Activated CD4-positive, alpha-beta T cell treated with anti-CD3 and anti-CD28 coated beads, Interleukin-2, amount 50 U/mL, for 48 hours (primary cell): ENCODE measurements around the gene SOX21.
A peak's percentile ranks its signal among the peaks of the same experiment; 100 is the strongest.
"Not testable (repeated sequence)": the region's sequence is repeated elsewhere in the genome, so short reads cannot be mapped to it uniquely, and the experiment has no call there.

Experiments
- DNase-seq, 2 experiments: peaks; one replicate each; pipeline ENCODE4 v3.0.0-alpha.2; 2020

SOX21 gene

DNA sequence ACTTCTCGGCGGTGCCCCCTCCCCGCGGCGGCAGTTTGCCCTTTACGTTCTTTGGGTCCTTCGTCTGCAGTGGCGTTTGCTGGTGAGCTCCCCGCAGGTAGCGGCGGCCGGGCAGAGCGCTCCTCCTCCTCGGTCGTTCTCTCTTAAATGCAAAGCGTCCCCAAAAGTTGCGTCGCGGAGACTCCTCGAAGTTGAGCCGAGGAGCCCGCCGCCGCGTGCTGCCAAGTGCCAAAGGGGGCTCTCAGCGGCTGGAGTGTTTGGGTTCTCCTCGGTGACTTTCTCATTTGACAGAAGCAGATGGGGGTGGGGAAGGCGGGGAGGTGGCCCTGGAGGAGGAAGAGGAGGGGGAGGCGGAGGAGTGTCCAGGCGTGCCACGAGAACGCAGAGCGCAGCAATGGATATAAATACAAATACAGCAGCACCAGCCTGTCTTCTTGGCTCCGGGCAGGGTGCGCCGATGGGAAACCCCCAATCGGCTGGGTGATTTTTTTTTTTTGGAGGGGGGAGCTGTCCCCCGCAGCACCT, at the start of gene SOX21:
TSS of gene SOX21 (minus strand) at position 259 of the 525 bp plus-strand sequence. CDS start 496 bp downstream, outside the sequence.
- peak in 1 of 2 experiments; percentile 20 for DNase-seq

DNA sequence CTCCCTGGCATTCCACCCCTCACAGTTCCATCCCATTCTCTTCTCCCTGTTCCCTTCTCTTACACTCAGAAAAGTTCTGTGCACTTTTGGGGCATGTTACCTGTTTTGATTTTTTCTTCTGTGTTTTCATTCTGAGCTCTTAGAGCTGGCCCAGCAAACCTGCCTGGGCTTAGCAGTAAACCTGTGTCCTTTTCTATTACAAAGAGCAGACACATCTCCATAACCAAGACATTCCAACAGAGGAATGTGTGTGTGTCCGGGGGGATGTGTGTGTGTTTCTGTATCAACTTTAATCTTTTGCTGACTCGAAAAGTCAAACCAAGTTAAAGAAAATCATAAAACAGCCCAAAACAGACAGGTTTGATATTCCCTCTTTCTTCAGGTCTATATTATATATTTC, 49.1 kb upstream of the SOX21 start:
- DNase-seq, result no peak

DNA sequence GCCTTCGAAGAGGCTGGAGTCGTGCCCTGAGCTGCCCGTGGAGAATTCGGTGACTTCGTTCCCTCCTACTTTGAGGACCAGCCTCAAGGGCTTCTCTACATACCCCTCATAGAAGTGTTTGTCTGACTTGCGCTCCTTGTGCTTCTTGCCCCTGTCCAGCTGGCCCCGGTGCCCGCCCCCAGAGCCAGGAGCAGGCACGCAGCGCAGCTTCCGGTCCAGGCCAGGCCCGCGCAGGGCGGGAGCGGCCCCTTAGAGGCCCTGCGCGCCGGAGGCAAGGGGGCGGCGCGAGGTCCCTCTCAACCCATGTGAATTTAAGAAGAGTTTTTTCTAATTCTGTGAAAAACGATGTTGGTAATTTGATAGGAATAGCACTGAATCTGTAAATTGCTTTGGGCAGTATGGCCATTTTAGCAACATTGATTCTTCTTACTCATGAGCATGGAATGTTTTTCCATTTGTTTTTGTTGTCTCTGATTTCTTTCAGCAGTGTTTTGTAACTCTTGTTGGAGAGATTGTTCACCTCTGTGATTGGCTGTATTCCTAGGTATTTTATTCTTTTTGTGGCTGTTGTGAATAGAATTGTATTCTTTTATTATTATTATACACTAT, 46.9 kb upstream of the SOX21 start:
- DNase-seq, result no peak

DNA sequence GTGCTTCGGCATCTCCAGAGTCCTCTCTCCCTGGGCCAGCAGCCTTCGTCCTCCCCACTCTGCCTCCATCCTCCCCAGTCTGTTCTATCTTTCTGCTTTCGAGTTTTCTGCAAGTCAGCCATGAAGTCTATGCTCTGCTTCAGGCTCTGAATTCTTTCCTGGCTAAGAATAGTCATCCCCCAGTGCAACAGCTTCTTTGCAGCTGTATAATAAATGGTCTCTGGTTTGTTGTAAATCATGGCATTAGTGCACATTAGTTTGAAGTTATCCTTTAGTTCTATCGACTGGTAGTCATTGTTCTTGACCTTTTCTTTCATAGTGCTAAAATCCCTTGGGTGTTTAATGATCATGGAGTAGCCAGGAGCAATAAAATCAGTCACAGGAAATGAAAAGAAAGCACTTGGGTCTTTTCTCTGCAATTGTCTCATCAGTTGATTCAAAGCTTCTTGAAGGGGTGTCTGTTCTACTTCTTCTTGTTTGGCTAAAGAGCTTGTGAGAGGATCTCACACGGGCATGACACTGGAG, 46.2 kb upstream of the SOX21 start:
- no peak for DNase-seq

DNA sequence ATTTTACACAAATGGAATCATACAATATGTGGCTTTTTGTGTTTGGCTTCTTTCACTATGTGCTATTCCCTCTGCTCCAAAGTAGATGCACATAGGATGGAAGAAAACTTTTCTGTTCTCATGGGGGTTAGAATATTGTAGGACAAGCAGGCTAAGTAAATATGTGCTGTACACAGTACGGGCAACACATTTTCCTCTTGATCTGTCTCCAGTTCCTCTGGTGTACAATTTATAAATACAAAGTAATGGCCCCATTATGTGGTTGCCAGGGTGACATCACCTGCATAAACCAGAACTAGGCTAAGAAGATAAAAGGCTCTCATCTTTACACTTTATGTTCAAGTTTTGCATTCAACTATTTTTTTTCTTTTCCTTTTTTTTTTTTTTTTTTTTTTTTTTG, 41.0 kb upstream of the SOX21 start:
- DNase-seq, result no peak

DNA sequence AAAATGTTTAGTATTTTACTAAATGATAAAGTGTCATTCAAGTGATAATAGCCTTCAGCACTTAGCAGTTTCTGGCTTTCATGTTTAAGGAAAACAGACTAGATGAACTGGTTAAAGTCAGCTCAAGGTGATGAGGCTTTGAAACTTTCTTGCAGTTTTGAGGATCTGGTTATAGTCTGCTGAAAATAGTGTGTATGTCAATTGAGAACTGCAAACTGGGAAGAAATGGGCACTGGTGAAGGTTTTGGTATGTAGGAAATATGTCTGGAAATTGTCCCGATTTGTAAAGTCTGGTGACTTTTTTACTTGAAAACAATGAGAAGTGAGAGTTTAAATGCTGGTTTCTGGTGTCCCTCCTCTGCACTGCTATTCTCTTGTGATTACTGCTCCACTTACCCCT, 36.8 kb upstream of the SOX21 start:
- no peak for DNase-seq

DNA sequence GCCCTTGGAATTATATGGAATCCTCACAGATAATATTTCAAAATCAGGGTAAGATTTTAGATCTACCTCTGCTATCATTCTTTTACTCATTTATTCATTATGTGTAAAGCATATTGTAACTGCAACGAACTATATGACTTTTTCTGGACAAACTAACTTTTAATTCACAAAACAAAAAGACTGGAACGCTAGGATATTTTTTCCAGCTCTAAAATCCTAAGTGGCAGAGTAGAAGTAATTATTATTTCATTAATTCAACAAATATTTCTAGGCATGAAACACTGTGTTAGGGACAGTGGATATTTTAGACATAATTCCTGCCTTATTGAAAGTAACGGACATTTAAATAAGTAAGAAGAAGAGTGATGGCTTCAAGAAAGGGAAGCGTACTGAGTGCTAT, 26.9 kb upstream of the SOX21 start:
- DNase-seq, result no peak

DNA sequence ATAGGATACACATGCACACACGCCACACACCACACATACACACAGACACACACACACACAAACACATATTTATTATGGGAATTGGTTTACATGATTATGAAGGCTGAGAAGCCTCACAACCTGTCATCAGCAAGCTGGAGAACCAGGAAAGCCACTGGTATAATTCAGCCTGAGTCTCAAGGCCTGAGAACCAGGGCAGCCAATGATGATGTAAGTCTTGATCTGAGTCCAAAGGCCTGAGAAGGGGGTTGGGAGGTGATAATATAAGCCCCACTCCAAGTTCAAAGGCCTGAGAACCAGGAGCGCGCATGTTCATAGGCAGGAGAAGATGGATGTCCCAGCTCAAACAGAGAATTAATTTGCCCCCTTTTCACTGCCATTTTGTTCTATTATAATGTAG, 18.7 kb upstream of the SOX21 start:
- DNase-seq, result no peak

DNA sequence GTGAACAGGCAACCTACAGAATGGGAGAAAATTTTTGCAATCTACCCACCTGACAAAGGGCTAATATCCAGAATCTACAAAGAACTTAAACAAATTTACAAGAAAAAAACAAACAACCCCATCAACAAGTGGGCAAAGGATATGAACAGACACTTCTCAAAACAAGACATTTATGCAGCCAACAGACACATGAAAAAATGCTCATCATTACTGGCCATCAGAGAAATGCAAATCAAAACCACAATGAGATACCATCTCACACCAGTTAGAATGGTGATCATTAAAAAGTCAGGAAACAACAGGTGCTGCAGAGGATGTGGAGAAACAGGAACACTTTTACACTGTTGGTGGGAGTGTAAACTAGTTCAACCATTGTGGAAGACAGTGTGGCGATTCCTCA, 17.6 kb upstream of the SOX21 start:
- not testable (repeated sequence) for DNase-seq

DNA sequence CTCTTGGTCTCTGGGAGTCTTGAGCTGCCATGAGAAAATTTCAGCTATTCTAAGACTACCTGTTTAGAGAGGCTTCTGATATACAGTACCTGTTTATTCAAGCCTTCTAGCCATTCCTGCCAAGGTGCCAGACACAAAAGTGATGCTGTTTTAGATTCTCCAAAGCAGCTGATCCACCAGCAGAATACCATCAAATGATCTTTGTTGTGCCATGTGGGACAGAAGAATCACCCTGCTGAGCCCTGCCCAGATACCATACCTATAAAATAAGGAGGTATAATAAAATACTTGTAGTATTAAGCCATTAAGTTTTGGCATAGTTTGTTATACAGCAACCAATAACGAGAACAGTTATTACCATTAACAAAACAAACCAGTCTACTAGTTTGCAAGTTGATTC, 14.1 kb upstream of the SOX21 start:
- no peak for DNase-seq

DNA sequence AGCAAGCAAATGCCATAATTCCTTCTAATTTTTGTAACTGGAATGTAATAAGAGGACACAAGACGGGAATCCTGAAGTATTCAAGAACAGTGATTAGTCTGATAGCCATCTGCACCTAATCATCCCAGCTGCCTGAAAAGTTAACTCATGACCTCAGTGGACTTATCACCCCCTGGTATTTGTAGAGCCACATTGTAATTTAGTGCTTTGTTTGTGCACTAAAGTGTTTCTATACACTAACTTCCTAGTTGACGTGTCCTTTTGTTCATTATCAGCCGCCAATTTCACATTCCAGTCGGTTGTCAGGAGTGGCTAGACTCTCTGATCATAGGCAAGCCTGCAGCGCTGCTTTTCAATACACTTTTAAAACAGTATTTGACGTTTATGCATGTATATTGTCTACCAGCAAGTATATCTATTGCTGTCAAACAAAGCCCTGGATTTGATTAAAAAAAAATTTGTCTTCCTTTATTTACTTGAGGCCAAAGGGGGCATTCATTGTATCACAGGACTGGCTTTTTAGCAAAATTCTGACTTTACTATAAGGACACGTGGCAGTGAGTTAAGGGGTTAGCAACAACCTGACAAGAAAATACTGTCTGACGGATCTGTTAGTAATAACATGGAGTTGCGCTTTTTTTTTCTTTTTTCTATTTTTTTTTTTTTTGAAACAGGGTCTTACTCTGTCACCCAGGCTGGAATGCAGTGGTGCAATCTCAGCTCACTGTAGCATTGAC, 10.4 kb upstream of the SOX21 start:
- DNase-seq, result no peak

DNA sequence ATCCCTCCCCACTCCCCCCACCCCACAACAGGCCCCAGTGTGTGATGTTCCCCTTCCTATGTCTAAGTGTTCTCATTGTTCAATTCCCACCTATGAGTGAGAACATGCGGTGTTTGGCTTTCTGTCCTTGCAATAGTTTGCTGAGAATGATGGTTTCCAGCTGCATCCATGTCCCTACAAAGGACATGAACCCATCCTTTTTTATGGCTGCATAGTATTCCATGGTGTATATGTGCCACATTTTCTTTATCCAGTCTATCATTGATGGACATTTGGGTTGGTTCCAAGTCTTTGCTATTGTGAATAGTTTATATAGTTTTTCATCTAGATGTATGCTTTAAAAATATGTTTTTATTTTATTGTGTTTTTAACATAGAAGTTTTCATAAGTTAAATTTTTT, 6.4 kb upstream of the SOX21 start:
- DNase-seq, result not testable (repeated sequence)

DNA sequence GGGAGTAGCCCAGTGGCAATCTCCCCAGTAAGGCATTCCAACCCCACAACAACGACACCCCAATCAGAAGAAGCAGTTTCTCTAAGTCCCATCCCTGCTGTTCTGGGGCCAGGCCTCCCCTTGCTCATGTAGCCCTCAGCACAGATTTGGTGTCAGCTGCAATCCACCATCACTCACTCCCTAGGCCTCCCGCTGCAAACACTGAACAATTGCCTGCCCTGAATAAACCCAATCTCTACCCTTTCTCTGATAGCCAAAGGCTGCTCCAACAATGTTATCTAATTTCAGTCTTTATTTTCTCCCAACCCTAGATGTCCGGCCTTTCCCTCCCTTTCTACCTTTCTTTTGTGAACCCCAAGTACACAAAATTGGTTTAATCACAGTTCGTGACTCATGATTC, 5.6 kb upstream of the SOX21 start:
- no peak for DNase-seq

DNA sequence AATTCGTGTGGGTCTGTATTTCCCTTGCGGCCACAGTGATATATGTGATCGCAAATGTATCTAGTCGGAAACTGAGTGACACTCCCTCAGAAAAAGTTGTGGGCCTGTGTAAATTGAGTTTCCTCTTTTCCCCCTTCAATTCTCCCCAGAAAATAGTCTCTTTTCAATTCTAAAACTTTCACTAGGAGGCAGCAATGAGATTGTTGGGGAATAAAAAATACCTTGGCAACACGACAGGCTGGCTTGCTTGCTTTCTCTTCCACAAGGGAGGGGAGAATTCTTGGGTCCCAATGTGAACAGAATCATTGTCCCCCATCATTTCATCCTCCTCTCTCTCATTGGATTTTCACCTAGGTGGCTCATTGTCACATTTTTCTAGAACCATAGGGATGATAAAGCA, 3.7 kb upstream of the SOX21 start:
- DNase-seq, result no peak

DNA sequence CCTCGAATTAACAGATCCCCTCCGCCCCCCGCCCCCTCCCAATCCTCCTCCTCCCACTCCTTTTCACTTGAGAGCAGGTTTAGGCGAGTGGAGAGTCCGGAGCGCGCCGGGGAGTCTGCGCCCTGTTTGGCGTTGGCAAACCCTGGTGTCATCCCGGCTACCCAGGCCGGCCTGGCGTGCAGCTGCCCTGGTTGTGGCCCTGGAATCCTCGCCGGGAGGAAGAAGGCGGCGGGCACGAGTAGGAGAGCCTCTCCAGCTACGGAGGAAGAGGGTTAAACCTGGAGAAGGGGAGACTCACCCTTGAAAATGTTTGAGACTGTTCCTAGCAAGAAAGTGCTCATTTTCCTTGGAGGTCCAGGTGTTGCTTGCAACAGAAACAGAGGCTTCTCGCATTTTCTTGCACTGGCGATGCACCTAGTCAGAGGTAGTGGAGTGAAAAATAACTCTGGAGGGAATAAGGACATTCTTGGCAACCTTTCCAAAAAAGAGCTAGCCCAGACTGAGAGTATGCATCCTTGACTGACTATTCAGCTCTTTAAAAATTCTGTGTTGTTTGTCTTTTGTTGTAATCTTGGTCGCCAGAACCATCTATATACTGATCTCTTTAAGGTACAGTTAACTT, 1.3 kb upstream of the SOX21 start:
- DNase-seq, result no peak

DNA sequence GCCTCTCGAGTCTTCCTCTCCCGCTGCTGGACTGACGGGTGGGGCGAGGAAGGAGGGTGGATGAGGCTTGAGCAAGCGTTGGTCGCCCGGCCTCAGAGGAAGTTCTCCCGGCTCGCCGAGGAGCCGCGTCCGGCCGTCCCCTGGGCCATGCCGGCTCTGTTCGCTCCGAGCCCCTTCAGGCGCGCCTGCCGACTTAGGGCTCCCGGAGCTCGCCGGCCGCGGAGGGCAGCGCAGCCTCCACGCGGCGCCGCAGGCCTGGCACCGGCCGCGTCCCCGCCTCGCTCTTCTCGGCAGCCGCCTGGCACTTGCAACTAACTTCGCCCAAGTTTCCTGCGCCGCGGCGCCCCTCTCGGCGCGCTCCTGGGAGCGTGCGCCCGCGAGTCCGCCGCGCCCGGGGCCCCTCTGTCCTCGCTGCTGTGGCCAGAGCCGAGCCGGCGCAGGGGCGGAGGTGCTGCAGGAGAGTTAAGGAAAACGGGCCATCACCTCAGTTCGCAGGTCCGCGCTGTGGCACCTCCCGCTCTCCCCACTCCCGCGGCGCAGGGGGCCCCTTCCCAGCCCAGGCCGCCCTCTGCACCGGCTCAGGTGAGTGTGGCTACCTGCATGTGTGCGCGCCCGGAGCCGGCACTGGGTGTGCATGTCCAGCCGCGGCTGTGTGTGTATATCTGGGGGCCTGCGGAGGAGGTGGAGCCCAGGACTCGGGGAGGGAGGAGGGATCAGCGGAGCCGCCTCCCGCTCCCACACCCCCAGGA, 641 bp upstream of the SOX21 start:
- no peak for DNase-seq

DNA sequence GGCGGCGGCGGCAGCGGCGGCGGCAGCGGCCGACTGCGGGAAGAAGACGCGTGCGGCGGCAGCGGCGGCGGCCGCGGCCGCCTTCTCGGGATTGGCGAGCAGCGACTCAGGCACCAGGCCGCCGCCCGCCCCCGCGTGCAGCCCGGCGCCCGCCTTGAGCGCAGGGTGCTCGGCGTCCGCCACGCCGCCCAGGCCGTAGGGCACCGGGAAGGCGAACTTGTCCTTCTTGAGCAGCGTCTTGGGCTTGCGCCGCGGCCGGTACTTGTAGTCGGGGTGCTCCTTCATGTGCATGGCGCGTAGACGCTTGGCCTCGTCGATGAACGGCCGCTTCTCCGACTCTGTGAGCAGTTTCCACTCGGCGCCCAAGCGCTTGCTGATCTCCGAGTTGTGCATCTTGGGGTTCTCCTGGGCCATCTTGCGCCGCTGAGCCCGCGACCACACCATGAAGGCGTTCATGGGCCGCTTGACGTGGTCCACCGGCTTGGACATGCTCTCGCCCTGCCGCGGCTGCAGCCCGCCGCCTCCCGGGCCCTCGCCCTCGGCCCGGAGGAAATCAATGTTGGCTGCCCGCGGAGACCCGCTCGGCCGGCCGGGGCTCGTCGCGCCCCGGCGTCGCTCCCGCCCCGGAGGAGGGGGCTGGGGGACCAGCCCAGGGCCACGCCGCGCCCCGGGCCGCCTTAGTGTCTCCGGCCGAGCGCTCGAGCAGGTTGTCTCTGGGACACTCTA, 621 bp downstream of the SOX21 start:
- DNase-seq, result peak; percentile 28 to 49

DNA sequence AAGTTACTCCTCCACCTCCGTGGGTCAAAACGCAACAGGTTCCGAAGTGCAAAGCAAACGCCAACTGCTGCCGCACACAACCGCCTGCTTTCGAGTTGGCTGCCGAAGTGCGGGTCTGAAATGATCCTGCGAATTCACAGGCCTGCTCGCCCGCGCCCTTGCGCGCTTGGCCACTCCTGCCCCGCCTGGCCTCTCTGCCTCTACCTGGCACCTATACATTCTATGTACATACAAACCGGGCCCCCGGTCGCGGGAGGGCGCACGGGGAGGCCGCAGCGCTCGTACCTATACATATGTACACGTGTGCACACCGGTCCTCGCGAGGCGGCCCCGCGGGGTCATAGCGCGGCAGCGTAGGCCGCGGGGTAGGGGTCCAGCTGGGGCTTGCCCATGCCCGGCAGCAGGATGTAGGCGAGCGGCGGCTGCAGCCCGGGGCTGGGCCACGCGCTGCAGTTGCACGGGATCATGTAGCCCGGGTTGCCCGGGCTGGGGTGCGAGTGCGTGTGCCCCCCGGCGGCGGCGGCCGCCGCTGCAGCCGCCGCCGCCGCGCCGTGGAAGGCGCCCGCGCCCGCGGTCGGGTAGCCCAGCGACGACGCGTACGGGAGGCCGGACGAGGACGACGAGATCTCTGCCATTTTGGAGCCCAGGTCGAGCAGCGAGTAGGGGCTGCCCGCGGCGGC, 1.3 kb downstream of the SOX21 start:
- peak; percentile 23 to 37 for DNase-seq

DNA sequence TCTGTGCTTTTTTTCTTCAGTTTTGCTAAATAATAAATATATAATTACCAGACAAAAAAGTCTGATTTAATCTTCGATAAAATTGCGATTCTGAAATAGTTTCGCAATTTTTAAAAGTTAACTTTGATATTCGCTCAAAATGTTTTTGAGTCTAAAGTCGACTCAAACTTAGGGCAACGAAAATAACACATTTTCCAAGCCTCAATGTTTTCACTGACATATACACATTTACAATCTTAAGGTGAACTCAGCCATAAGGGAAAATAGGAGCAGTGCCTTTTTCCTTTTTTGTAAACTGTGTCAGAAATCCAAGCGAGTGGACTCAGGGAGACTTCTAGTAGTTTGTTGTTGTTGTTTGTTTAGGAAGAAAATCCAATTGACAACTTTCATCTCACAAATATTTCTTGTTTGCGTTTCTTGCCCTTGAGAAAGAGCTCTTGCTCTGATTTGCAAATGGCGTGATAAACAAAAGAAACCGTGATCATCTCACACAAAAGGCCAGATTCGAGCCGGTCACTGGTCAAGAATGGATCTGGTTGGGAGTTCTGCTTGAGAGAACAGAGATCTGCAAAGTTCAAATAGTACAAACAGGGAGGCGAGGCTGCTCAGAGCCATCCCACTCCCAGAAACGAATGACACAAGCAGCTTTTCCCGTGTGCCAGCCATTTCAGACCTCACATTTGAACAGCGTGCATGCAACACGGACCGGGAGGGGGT, 2.1 kb downstream of the SOX21 start:
- no peak for DNase-seq

DNA sequence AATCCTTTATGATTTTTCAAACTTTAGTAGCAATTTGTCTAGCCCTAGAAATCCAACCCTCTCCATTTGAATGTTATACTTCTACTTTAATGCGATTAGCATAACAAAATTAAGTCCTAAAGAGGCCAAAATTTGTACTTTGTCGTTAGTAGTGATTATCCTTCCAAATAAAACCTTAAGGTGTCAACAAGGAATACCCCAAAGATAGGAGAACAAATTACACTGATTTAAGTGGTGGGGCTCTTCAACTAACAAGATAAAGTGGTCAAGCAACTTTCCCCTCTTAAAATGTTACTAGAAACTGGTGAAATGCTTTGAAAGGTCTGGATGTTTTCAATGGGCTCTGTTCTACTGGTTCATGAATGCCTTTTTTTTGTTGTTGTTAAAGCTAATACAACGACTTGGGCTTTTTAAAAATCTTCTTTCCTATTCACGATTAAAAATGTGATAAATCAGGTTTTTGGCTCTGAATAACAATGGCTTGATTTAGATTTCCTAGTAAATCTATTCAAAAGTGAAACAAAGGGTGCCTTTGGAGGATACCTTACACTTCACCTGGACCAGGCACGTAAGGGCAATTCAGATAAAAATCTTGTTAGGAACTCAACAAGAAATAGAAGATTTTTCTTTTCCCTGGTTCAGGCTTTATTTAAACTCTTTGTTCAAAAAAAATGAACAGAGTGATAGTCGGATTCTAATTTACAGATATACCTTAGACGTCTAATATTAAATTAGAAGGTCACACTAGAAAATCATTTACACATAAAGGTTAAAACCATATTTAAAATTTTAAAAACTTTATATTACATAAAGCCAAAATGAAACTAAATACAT, 3.1 kb downstream of the SOX21 start:
- DNase-seq, result no peak
